Stimulated activated CD8-positive, alpha-beta memory T cell treated with anti-CD3 and anti-CD28 coated beads, Interleukin-4, amount 100 ng/mL, for 48 hours (primary cell): ENCODE data around the gene VPS51.
"Not testable (repeated sequence)": the region's sequence is repeated elsewhere in the genome, so short reads cannot be mapped to it uniquely, and the experiment has no call there.

Experiments used
- DNase-seq: peaks from one replicate; pipeline ENCODE4 v3.0.0-alpha.2; 2020

Gene VPS51

DNA sequence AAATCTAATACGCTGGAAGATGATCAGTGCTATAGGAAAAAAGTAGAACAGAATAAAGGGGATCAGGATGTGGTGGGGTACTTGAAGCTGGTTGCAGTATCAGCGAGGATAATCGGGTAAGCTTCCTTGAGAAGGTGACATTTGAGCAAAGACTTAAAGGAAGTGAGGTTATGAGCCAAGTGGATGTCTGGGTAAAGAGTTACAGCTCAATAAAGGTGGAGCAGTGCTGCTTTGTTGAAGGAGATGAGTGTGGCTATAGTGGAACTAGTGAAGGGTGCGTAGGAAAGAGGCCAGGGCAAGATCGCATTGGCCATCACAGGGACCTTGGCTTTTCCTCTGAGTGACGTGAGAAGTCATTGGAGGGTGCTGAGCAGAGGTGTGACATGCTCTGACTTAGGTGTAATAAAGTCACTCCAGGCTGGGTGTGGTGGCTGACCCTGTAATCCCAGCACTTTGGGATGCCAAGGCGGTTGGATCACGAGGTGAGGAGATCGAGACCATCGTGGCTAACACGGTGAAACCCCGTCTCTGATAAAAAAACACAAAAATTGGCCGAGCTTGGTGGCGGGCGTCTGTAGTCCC, 40.6 kb downstream of the VPS51 start:
- DNase-seq, result no peak

DNA sequence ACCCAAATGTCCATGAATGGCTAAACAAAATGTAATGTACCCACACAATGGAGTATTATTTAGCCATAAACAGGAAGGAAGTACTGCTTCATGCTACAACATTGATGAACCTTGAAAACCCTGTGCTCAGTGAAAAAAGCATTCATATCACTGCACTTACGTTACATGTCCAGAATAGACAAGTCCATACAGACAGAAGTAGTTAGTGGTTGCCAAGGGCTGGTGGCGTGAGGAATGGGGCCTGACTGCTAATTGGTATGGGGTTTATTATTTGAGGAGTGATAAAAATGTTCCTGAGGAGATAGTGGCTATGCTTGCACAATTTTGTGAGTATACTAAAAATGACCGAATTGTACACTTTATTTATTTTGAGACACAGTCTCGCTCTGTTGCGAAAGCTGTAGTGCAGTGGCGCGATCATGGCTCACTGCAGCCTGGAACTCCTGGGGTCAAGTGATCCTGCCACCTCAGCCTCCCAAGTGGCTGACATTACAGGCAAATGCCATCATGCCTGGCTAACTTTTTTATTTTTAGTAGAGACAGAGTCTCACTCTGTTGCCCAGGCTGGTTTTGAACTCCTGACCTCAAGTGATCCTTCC, 46.0 kb downstream of the VPS51 start:
- no peak for DNase-seq

DNA sequence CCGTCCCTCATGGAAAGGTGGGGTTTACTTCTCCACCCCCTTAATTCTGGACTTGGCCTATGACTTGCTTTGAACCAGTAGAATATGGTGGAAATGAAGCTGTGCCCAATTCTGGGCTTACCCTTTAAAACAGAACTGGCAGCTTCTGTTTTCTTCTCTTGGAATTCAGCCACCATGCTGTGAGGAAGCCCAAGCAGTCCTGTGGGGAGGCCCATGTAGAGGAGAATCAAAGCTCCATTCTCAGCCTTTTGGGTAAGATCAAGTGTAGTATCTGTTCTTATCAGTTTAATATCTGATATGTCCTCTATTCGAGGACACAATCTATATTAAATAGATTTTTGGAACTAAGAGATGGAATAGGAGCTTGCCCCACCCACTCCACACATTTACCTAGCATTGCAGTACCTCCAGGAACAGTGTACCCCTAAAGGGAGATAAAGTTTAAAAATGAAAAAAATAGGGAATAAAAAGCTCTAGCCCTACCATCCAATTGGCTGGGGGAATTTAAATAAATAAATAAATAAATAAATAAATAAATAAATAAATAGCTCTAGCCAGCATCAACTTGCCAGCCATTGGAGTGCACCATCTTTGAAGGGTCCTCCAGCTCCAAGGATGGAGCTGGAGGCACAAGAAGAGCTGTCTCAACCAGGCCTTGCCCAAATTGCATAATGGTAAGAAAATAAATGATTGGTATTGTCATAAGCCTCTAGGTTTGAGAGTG, 51.5 kb downstream of the VPS51 start:
- DNase-seq, result no peak

DNA sequence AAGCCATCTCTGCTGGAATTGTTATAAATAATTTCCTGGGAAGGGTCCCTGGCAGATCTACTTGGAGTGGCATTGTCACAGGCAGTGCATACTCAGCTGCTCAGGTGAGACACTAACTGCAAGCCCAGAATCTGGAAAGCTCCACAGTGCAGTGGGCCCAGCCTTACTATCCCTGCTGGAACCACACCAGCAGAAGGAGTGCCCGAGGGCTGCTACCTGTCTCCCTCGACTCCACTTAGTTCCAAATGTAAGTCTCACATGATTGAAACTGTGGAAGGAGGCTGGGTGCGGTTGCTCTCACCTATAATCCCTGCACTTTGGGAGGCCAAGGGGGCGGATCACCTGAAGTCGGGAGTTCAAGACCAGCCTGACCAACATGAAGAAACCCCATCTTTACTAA, 52.6 kb downstream of the VPS51 start:
- no peak for DNase-seq

DNA sequence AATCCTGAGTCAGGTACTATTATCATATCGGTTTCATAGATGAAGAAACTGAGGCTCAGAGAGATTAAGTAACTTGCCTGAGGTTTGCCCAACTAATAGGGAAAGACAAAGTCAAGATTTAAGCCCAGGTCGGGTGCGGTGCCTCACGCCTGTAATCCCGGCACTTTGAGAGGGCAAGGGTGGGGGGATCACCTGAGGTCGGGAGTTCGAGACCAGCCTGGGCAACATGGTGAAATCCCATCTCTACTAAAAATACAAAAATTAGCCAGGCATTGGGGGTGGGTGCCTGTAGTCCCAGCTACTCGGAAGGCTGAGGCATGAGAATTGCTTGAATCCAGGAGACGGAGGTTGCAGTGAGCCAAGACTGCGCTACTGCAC, 54.1 kb downstream of the VPS51 start:
- DNase-seq, result not testable (repeated sequence)

DNA sequence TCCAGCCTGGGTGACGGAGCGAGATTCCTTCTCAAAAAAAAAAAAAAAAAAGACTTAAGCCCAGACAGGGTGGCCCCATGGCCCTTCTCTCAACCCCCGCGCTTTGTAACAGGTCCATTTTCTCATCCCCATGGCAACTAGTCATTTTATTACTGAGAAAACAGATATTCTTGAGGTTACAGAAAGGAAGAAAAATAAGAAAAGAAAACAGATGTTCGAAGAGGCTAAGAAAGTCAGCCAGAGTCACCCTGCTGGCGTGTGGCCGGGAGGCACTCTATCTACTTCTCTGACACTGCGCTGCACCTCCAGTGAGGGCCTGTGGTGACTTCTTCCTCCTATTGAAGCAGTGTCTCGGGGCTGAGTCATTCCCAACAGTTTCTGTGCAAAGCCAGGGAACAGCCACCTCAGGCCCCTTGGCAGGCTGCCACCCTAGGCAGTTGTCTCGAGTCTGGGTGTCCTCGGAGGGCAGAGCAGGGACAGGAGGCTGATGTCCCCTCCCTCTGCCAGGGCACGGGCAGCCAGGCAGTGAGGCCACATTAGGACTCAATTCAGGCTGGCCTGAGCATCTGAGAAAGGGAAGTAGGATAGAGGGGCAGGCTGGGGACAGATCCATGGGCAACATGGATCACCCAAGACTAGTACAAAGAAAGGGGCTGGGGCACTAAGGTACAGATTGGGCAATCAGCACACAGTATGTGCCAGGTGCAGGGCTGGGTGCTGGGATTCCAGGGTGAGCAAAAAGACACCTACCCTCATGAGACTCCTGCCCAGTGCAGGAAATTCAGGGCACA, 54.7 kb downstream of the VPS51 start:
- DNase-seq, result peak; percentile 60

DNA sequence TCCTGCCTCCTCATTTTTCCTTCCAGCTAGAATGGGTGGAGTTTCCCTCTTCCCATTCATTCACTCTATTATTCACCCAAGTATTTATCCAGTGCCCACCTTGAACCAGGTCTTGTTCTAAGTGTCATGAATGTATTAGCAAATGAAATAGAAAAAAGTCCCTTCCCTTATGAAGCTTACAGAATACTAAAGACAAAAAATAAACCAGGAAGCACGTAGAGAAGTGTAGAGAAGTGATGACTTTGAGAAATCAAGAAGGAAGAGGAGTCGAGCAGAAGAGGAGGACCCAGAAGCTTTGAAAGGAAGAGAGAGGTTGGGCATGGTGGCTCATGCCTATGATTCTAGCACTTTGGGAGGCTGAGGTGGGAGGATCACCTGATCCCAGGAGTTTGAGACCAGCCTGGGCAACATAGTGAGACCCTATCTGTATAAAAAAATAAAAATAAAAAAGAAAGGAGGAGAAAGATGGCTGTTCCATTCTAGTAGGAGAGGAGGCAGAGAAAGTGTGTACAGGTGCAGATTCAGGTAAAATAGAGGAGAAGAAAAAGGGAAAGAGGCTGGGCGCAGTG, 55.4 kb downstream of the VPS51 start:
- no peak for DNase-seq

DNA sequence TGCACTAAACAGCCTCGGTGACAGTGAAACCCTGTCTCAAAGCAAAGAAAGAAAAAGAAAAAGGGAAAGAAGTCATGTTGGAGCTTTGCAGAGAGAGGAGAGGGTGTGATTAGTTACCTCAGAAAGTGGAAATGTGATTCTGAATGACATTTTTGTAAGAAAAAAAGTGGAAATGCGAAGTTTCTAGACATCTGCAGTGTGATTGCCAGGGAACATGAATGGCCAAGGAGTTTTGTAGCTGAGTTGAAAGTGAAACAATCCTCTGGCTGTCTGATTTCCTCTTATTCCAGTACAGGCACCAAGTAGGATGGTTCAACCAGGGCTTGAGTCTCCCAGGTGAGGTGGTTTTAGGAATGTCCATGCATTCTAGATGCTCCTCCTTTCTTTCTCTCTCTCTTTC, 56.1 kb downstream of the VPS51 start:
- DNase-seq, result no peak

DNA sequence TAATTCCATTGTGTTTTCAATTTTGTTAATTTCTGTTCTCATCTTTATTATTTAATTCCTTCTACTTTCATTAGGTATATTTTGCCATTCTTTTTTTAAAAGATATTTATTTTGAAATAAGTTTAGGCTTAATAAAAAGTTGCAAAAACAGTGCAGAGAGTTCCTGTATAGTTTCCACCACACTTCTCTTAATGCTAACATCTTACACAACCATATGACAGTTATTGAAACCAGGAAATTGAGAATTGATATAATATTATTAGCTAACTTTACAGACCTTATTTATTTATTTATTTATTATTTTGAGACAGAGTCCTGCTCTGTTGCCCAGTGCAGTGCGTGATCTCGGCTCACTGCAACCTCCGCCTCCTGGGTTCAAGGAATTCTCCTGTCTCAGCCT, 60.2 kb downstream of the VPS51 start:
- DNase-seq, result no peak

DNA sequence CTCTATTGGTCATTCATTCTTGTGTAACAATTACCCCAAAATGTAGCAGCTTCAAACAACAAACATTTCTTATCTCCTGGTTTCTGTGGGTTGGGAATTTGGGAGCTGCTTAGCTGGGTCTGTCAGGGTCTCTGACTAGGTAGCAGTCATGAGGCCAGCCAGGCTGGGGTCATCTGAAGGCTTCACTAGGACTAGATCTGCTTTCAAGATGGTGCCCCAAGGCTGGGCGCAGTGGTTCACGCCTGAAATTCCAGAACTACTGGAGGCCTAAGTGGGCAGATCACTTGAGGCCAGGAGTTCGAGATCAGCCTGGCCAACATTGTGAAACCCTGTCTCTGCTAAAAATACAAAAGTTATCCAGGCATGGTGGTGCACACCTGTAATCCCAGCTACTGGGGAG, 60.9 kb downstream of the VPS51 start:
- no peak for DNase-seq

DNA sequence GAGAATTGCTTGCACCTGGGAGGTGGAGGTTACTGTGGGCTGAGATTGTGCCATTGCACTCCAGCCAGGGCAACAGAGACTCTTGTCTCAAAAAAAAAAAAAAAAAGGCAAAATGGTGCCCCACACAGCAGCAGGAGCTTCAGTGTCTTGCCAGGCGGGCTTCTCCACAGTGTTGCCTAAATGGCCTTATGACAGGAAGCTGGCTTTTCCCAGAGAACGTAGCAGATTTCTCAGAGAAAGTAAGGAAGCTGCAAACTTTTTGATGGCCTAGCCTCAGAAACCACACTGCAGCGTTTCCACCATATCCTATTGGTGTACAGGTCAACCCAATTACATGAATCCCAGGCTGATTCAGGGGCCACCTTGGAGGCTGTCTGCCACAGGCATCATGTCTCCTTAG, 61.3 kb downstream of the VPS51 start:
- no peak for DNase-seq

DNA sequence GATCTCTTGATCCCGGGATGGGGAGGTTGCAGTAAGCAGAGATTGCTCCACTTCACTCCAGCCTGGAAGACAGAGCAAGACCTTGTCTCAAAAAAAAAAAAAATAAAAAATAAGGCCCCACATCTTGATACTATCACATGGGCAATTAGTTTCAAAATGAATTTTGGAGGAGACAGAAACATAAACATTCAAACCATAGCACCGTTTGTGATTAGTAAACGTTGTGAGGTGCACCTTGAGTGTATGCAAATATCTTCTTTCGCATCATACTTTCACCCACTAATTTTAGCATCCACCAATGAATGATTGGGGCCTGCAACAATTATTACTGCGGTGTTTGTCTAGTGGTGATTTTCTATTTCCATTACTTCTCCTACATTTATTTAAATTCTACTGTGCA, 63.0 kb downstream of the VPS51 start:
- DNase-seq, result no peak

DNA sequence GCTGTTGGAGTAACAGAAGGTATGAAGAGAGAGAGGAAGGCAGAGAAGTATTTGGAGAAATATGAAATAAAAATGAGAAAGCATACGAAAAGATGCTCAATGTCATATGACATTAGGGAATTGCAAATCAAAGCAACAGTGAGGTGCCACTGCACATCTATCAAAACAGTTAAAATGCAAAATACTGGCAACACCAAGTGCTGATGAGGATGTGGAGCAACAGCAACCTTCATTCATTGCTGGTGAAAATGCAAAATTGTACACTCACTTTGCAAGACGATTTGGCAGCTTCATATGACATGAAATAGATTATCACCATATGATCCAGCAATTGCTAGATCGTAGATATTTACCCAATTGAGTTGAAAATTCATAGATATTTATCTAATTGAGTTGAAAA, 64.6 kb downstream of the VPS51 start:
- no peak for DNase-seq
